ENCODE data around the gene GADD45B.
A peak's percentile ranks its signal among the peaks of the same experiment; 100 is the strongest.

The GADD45B gene

GRCh38 chr19:2432131-2432848, 43.6 kb upstream of the GADD45B start:
- H3K36me3 ChIP-seq (ENCODE audit: control insufficient read depth in 2 of 2, insufficient read depth in 1 of 2, low read length in 2 of 2), result peaks cover 6 to 68% of the 10 kb centered on the region in 2 experiments; a peak in 2 of 3 replicates
- CTCF ChIA-PET, result no interaction called here
- H3K9me3 ChIP-seq (ENCODE audit: control insufficient read depth, insufficient read depth, low read depth, low read length), result no peaks in the 10 kb centered on the region
- H3K4me1 ChIP-seq (ENCODE audit: control insufficient read depth, insufficient read depth, low read length), result 0 out of 2 replicates have a peak, but pooled peaks cover 6% of the 10 kb centered on the region
- H3K4me3 ChIP-seq (ENCODE audit: low read depth, low read length), result no peak overlapping the region
- H3K27ac ChIP-seq (ENCODE audit: extremely low read depth, low read depth, low read length), result no peak overlapping the region
- peak; percentile 94 for TF ChIP-seq BCL11A (tag by site-specific recombination; IDR thresholded peaks at IDR 0.05; ENCODE audit: low read depth)
- TF ChIP-seq TRIM28 (IDR thresholded peaks at IDR 0.05; ENCODE audit: borderline replicate concordance, low read length), result no peak
- peak; percentile 54; the same call in 1 of the 2 replicates for TF ChIP-seq ZBTB10 (tag by site-specific recombination; IDR thresholded peaks at IDR 0.05)
- TF ChIP-seq SP2 (tag by site-specific recombination; IDR thresholded peaks at IDR 0.05), result peak; percentile 24
- TF ChIP-seq BCL11B (tag by site-specific recombination; IDR thresholded peaks at IDR 0.05; ENCODE audit: low read depth), result peak; percentile 96
- no peak for TF ChIP-seq ZNF133 (tag by site-specific recombination; IDR thresholded peaks at IDR 0.05)
- POLR2A ChIA-PET, result no interaction called here

GRCh38 chr19:2433854-2434253, 42.1 kb upstream of the GADD45B start:
- CTCF ChIA-PET, result no interaction called here
- no peak overlapping the region for H3K27ac ChIP-seq (ENCODE audit: extremely low read depth, low read depth, low read length)
- POLR2A ChIA-PET, result interaction anchor here (0.9 kb wide), 1 partner anchor 43 kb away, joined by 3 read pairs; no protein-coding TSS in a partner anchor
- no peaks in the 10 kb centered on the region for H3K9me3 ChIP-seq (ENCODE audit: control insufficient read depth, insufficient read depth, low read depth, low read length)
- peaks cover 12 to 82% of the 10 kb centered on the region in 2 experiments; a peak in 2 of 3 replicates for H3K36me3 ChIP-seq (ENCODE audit: control insufficient read depth in 2 of 2, insufficient read depth in 1 of 2, low read length in 2 of 2)
- TF ChIP-seq FEZF1 (tag by site-specific recombination; IDR thresholded peaks at IDR 0.05) (no peak), SP2 (tag by site-specific recombination; IDR thresholded peaks at IDR 0.05) (peak; percentile 49)
- no peak overlapping the region for H3K4me3 ChIP-seq (ENCODE audit: low read depth, low read length)
- no peaks in the 10 kb centered on the region for H3K4me1 ChIP-seq (ENCODE audit: control insufficient read depth, insufficient read depth, low read length)

- H3K4me3 ChIP-seq (ENCODE audit: low read depth, low read length), result no peak overlapping the region
- no peaks in the 10 kb centered on the region for H3K9me3 ChIP-seq (ENCODE audit: control insufficient read depth, insufficient read depth, low read depth, low read length)
- no peak overlapping the region for H3K27ac ChIP-seq (ENCODE audit: extremely low read depth, low read depth, low read length)
- POLR2A ChIA-PET, result interaction anchor here (0.9 kb wide), 1 partner anchor 43 kb away, joined by 3 read pairs; no protein-coding TSS in a partner anchor
- CTCF ChIA-PET, result no interaction called here
- TF ChIP-seq ZNF600 (tag by site-specific recombination; IDR thresholded peaks at IDR 0.05), result peak; percentile 65
- TF ChIP-seq ZNF274 (IDR thresholded peaks at IDR 0.05; ENCODE audit: low read length), result no peak
- no peak for TF ChIP-seq ZNF274 (tag by site-specific recombination; IDR thresholded peaks at IDR 0.05; ENCODE audit: borderline replicate concordance)
- peaks cover 15 to 82% of the 10 kb centered on the region in 2 experiments; a peak in 2 of 3 replicates for H3K36me3 ChIP-seq (ENCODE audit: control insufficient read depth in 2 of 2, insufficient read depth in 1 of 2, low read length in 2 of 2)
- H3K4me1 ChIP-seq (ENCODE audit: control insufficient read depth, insufficient read depth, low read length), result no peaks in the 10 kb centered on the region
Measured at GRCh38 chr19:2434267-2434666, 41.7 kb upstream of the GADD45B start.

- CTCF ChIA-PET, result no interaction called here
- TF ChIP-seq KLF8 (tag by site-specific recombination; IDR thresholded peaks at IDR 0.05), result peak; percentile 53
- no peak for TF ChIP-seq ZNF513 (tag by site-specific recombination; IDR thresholded peaks at IDR 0.05)
- no peak for TF ChIP-seq ZNF416 (tag by site-specific recombination; IDR thresholded peaks at IDR 0.05)
- no peak for TF ChIP-seq ZNF239 (tag by site-specific recombination; IDR thresholded peaks at IDR 0.05)
- TF ChIP-seq ZNF404 (tag by site-specific recombination; IDR thresholded peaks at IDR 0.05), result no peak
- no peak for TF ChIP-seq ZNF610 (tag by site-specific recombination; IDR thresholded peaks at IDR 0.05; ENCODE audit: borderline replicate concordance)
- Histone ChIP-seq H3K4me1 (ENCODE audit: control insufficient read depth, insufficient read depth, low read length) (no peaks in the 10 kb centered on the region), H3K27ac (ENCODE audit: extremely low read depth, low read depth, low read length) (no peak overlapping the region), H3K4me3 (ENCODE audit: low read depth, low read length) (no peak overlapping the region), H3K9me3 (ENCODE audit: control insufficient read depth, insufficient read depth, low read depth, low read length) (no peaks in the 10 kb centered on the region), H3K36me3 (ENCODE audit: control insufficient read depth in 2 of 2, insufficient read depth in 1 of 2, low read length in 2 of 2) (peaks cover 15 to 80% of the 10 kb centered on the region in 2 experiments; a peak in 2 of 3 replicates)
- POLR2A ChIA-PET, result interaction anchor here (0.9 kb wide), 1 partner anchor 42 kb away, joined by 3 read pairs; no protein-coding TSS in a partner anchor
Measured at GRCh38 chr19:2434721-2435265, 41.1 kb upstream of the GADD45B start.

Data from HEK293 (cell line).